PC-3 (cell line): Measurements from ENCODE around the gene LPCAT1. TPM values are rescaled to one million over a fixed set of nuclear protein-coding genes. Genes with fewer than 3 reads are reported as not detected.
A peak's percentile ranks its signal among the peaks of the same experiment; 100 is the strongest.

Experiments used
- ATAC-seq: fragments of 200-7000 bp; cut with Tn5 transposase; 2 replicates; pipeline ENCODE4 v1.9.1; 2020; ENCODE audit warnings: mild to moderate bottlenecking, moderate library complexity
- BruUV-seq: library from RNA; stranded (reverse); fragments of 400-500 nt; replicated peaks from 2 replicates; lab custom pipeline; 2021; lab: Mats Ljungman, UMichigan
- CTCF ChIA-PET: fragments of 300-600 bp; sonication (Branson Sonifier 250); formaldehyde crosslinking; loops from one replicate; lab custom pipeline; 2022; ENCODE audit warnings: antibody characterized with exemption; lab: Charles Lee
- POLR2A ChIA-PET: fragments of 300-600 bp; sonication (Branson Sonifier 250); formaldehyde crosslinking; loops from one replicate; lab custom pipeline; 2022; ENCODE audit warnings: antibody characterized with exemption; ENCODE audit not compliant: unreplicated experiment; lab: Charles Lee
- DNase-seq: peaks from one replicate; pipeline ENCODE4 v3.0.0-alpha.2; 2015
- H2AFZ ChIP-seq: fragments of 300-600 bp; sonication (generic); 2 replicates; pipeline ENCODE4 v1.6.0; 2016; ENCODE audit warnings: antibody characterized with exemption, low read length
- H3F3A ChIP-seq: fragments of 300-600 bp; sonication (generic); one replicate; pipeline ENCODE4 v1.6.0; 2017; ENCODE audit warnings: antibody characterized with exemption, low read length, control low read depth, mild to moderate bottlenecking; ENCODE audit not compliant: unreplicated experiment
- H3K27ac ChIP-seq: fragments of 300-600 bp; sonication (generic); 2 replicates; pipeline ENCODE4 v1.5.1; 2016; ENCODE audit warnings: mild to moderate bottlenecking, low read length
- H3K27me3 ChIP-seq: fragments of 300-600 bp; sonication (generic); 2 replicates; pipeline ENCODE4 v1.6.1; 2016; ENCODE audit warnings: low read length, mixed read lengths
- H3K36me3 ChIP-seq: fragments of 300-600 bp; sonication (generic); 2 replicates; pipeline ENCODE4 v1.6.1; 2016; ENCODE audit warnings: low read depth, mixed run types, low read length, mixed read lengths
- H3K4me1 ChIP-seq: fragments of 300-600 bp; sonication (generic); 2 replicates; pipeline ENCODE4 v1.5.1; 2016; ENCODE audit warnings: low read length; ENCODE audit not compliant: insufficient read depth
- H3K4me2 ChIP-seq: fragments of 300-600 bp; sonication (generic); 2 replicates; pipeline ENCODE4 v1.6.0; 2016; ENCODE audit warnings: low read length
- H3K4me3 ChIP-seq: fragments of 300-600 bp; sonication (generic); 2 replicates; pipeline ENCODE4 v1.5.1; 2016; ENCODE audit warnings: mild to moderate bottlenecking, low read length, mixed read lengths
- H3K79me2 ChIP-seq: fragments of 300-600 bp; sonication (generic); 2 replicates; pipeline ENCODE4 v1.6.1; 2017; ENCODE audit warnings: low read length, mixed read lengths
- H3K9ac ChIP-seq: fragments of 300-600 bp; sonication (generic); 2 replicates; pipeline ENCODE4 v1.6.0; 2016; ENCODE audit warnings: mild to moderate bottlenecking, low read length
- H3K9me2 ChIP-seq: fragments of 300-600 bp; sonication (generic); replicated peaks from 2 replicates; pipeline ENCODE4 v1.6.1; 2016; ENCODE audit warnings: mixed run types, low read length, mixed read lengths
- H3K9me3 ChIP-seq: fragments of 300-600 bp; sonication (generic); 2 replicates; pipeline ENCODE4 v1.6.1; 2016; ENCODE audit warnings: low read length, mixed read lengths
- H4K20me1 ChIP-seq: fragments of 300-600 bp; sonication (generic); 2 replicates; pipeline ENCODE4 v1.6.1; 2016; ENCODE audit warnings: low read length, mixed read lengths
- EZH2 ChIP-seq: fragments of 300-600 bp; sonication (generic); IDR thresholded peaks from one replicate; pipeline ENCODE4 v1.6.1; 2017; ENCODE audit warnings: antibody characterized with exemption, mild to moderate bottlenecking, low read length; ENCODE audit not compliant: unreplicated experiment
- EZH2phosphoT487 ChIP-seq: fragments of 300-600 bp; sonication (generic); IDR thresholded peaks from 2 replicates; pipeline ENCODE4 v1.6.1; 2018; ENCODE audit warnings: mild to moderate bottlenecking, antibody characterized with exemption, low read length, borderline replicate concordance
- intact Hi-C: fragments of 100-400 bp; cut with micrococcal nuclease; formaldehyde crosslinking; loops from 2 replicates; pipeline ENCODE4 v1.9.0; 2023
- total RNA-seq: library from RNA; depleted of rRNA; stranded (reverse); fragments of >200 nt; gene quantifications from 2 replicates; pipeline ENCODE4 v1.2.3, GENCODE V29; 2014
- TF ChIP-seq, protein P1 (sequence below): fragments of 300-600 bp; sonication (generic); conservative IDR thresholded peaks from 2 replicates; pipeline ENCODE4 v1.5.1; 2017; ENCODE audit warnings: antibody characterized with exemption, low read depth, mild to moderate bottlenecking, low read length

Gene LPCAT1
- total RNA-seq, 1 experiment from 2014 or later = 121 TPM

DNA sequence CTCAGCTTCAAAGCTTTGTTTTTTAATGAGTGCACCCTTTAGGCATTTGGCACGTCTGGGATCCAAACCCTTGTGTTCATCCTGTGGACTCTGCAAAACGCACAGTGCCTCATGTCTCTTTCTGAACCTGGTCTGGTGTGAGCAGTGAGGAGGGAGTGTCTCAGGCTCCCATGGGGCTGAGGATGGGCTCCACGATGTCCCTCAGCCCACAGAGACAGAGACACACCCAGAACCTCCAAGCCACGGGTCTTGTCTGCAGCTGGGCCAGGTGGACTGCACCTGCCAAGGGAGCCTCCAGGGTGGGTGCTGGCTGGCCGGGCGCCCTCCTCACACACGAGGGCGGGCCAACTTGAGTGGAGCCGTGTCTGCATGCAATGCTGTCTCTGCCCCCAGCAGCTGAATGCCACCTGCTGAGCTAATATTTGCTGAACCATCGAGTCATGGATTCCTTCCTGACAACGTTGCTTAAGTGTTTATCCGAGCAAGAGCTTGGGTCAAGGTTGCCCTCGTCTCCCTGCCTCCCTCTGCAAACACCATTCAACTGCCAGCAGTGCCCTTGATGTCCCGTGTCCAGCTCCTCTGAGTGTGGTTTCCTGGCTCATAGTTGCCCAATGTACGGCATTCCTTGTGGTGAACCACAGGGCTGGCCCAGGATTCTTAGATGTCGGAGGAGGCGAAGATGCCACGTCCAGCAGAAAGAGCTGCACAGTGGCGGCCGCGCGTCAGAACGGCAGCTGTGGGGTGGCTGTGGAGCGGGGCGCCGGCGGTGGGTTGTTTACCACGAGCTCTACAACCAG lies 31.4 kb upstream of the LPCAT1 start:
- Histone ChIP-seq H3K4me2 (peak overlapping the region; percentile 48), H3K4me3 (peak overlapping the region; percentile 12; the same call in 1 of the 2 replicates), H3K9me3 (no peaks in the 10 kb centered on the region), H3K9ac (peak overlapping the region; percentile 30), H3K27ac (peak overlapping the region; percentile 78), H2AFZ (0 out of 2 replicates have a peak overlapping the region, but pooled peaks have one; percentile 12), H3K4me1 (peaks cover 38% of the 10 kb centered on the region), H3K36me3 (no peaks in the 10 kb centered on the region), H3F3A (no peaks in the 10 kb centered on the region), H3K79me2 (no peaks in the 10 kb centered on the region), H3K9me2 (no peaks in the 10 kb centered on the region), H3K27me3 (no peaks in the 10 kb centered on the region), H4K20me1 (no peaks in the 10 kb centered on the region)
- no TSS peak for BruUV-seq
- DNase-seq = peak; percentile 99
- POLR2A ChIA-PET = interaction anchor here (0.6 to 1.1 kb wide), 4 partner anchors 12 to 941 kb away, joined by 3 to 18 read pairs (median 6); no protein-coding TSS in a partner anchor
- CTCF ChIA-PET = interaction anchor here (1.1 kb wide), 1 partner anchor 43 kb away, joined by 5 read pairs; no protein-coding TSS in a partner anchor
- TF ChIP-seq EZH2 (no peak), EZH2phosphoT487 (peak; percentile 95)
- peak; percentile 93 for ATAC-seq
- intact Hi-C loops = loop anchor here (5.0 kb wide), 1 partner anchor 33 kb away; the partner anchor contains the start of gene LPCAT1

DNA sequence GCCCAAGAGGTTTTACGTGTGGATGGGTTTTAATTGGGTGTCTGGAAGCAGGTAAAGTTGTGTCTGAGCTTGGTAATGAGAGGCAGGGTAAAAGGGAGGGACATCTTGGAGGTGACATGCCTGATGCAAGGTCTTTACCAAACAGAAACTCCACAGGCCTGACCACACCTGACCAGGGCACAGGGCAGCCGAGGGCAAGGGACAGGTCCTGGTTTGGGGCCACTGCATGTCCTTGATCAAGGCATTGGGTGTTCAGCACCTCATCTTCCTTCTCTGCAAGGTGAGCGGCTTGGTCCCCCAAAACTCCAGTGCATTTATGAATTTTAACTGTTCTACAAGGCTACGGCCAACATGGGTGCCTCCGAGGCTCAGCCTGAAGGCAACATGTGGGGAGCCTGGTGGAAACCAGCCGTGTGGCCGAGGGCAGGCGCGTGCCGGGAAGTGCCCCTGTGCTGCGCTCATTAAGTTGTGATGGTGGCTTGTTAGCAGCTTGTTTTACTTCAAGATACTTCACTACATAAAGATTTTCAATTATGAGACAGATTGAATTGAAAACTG lies 30.7 kb upstream of the LPCAT1 start:
- BruUV-seq = no TSS peak
- no peaks in the 10 kb centered on the region for H3K9me3 ChIP-seq
- no peaks in the 10 kb centered on the region for H4K20me1 ChIP-seq
- H3K4me3 ChIP-seq = no peak overlapping the region
- no peaks in the 10 kb centered on the region for H3K9me2 ChIP-seq
- H3K4me1 ChIP-seq = peaks cover 38% of the 10 kb centered on the region
- ChIA-PET CTCF (no interaction called here), POLR2A (interaction anchor here (1.1 kb wide), 1 partner anchor 12 kb away, joined by 9 read pairs; no protein-coding TSS in a partner anchor)
- no peaks in the 10 kb centered on the region for H3K27me3 ChIP-seq
- no peak for TF ChIP-seq EZH2phosphoT487
- TF ChIP-seq, protein P1, sequence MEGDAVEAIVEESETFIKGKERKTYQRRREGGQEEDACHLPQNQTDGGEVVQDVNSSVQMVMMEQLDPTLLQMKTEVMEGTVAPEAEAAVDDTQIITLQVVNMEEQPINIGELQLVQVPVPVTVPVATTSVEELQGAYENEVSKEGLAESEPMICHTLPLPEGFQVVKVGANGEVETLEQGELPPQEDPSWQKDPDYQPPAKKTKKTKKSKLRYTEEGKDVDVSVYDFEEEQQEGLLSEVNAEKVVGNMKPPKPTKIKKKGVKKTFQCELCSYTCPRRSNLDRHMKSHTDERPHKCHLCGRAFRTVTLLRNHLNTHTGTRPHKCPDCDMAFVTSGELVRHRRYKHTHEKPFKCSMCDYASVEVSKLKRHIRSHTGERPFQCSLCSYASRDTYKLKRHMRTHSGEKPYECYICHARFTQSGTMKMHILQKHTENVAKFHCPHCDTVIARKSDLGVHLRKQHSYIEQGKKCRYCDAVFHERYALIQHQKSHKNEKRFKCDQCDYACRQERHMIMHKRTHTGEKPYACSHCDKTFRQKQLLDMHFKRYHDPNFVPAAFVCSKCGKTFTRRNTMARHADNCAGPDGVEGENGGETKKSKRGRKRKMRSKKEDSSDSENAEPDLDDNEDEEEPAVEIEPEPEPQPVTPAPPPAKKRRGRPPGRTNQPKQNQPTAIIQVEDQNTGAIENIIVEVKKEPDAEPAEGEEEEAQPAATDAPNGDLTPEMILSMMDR = no peak
- no peak for TF ChIP-seq EZH2
- H3K9ac ChIP-seq = peak overlapping the region; percentile 30; the same call in 1 of the 2 replicates
- no peak overlapping the region for H2AFZ ChIP-seq
- DNase-seq (no peak), ATAC-seq (no peak)
- no peaks in the 10 kb centered on the region for H3K36me3 ChIP-seq
- peak overlapping the region; percentile 78 for H3K27ac ChIP-seq
- peak overlapping the region; percentile 48 for H3K4me2 ChIP-seq
- H3K79me2 ChIP-seq = no peaks in the 10 kb centered on the region
- intact Hi-C loops = no loop called here
- no peaks in the 10 kb centered on the region for H3F3A ChIP-seq

GRCh38 chr5:1553539-1554409 lies 30.0 kb upstream of the LPCAT1 start:
- intact Hi-C loops = no loop called here

More at GRCh38 chr5:1553539-1554409, 30.0 kb upstream of the LPCAT1 start:
- TF ChIP-seq EZH2phosphoT487 (no peak), EZH2 (no peak)
- TF ChIP-seq, protein P1 = no peak
- Histone ChIP-seq H3K4me1 (peaks cover 39% of the 10 kb centered on the region), H3K9me3 (no peaks in the 10 kb centered on the region), H3K27ac (no peak overlapping the region), H3K4me2 (0 out of 2 replicates have a peak overlapping the region, but pooled peaks have one; percentile 48), H3K79me2 (no peaks in the 10 kb centered on the region), H3K27me3 (no peaks in the 10 kb centered on the region), H3K9me2 (no peaks in the 10 kb centered on the region), H3K36me3 (no peaks in the 10 kb centered on the region), H2AFZ (no peak overlapping the region), H4K20me1 (no peaks in the 10 kb centered on the region), H3F3A (no peaks in the 10 kb centered on the region), H3K9ac (no peak overlapping the region), H3K4me3 (no peak overlapping the region)
- ChIA-PET POLR2A (no interaction called here), CTCF (no interaction called here)
- ATAC-seq (no peak), DNase-seq (no peak)
- BruUV-seq = no TSS peak
